ENCODE data around the gene SLC25A4. TPM values are rescaled to one million over a fixed set of nuclear protein-coding genes. Genes with fewer than 3 reads are reported as not detected.

Gene SLC25A4
- total RNA-seq, 1 experiment from 2014 or later: 18.6 TPM

- no peak for DNase-seq (ENCODE audit: low spot score)
- Histone ChIP-seq H3K9me3 (ENCODE audit: low read depth, low read length, poor library complexity, severe bottlenecking) (no peaks in the 10 kb centered on the region), H3K4me1 (ENCODE audit: insufficient read depth, low read length, poor library complexity, severe bottlenecking) (no peaks in the 10 kb centered on the region), H3K27ac (ENCODE audit: low read depth, low read length, poor library complexity, severe bottlenecking) (no peak overlapping the region), H3K27me3 (replicated peaks; ENCODE audit: insufficient read depth, low read depth, low read length, poor library complexity) (no peaks in the 10 kb centered on the region), H3K36me3 (ENCODE audit: insufficient read depth, low read length, poor library complexity, severe bottlenecking) (peaks cover 33% of the 10 kb centered on the region), H3K4me3 (ENCODE audit: low read depth, low read length, poor library complexity, severe bottlenecking) (no peak overlapping the region)
- POLR2A ChIA-PET (ENCODE audit: low non-redundant PET): no interaction called here
- no TSS peak for BruUV-seq (replicated peaks)
- CTCF ChIA-PET: no interaction called here
- TF ChIP-seq EZH2 (IDR thresholded peaks at IDR 0.05; ENCODE audit: borderline replicate concordance, low read depth, low read length, poor library complexity, severe bottlenecking) (no peak), CTCF (conservative IDR thresholded peaks at IDR 0.05; ENCODE audit: low read depth, low read length) (no peak)
- intact Hi-C loops (cut with micrococcal nuclease; ENCODE audit: unreplicated experiment): no loop called here
These were observed 22.6 kb downstream of the SLC25A4 start for GRCh38 chr4:185165605-185166063.

GRCh38 chr4:185167234-185167633 is 24.2 kb downstream of the SLC25A4 start:
- no peak for DNase-seq (ENCODE audit: low spot score)
- Histone ChIP-seq H3K27ac (ENCODE audit: low read depth, low read length, poor library complexity, severe bottlenecking) (no peak overlapping the region), H3K36me3 (ENCODE audit: insufficient read depth, low read length, poor library complexity, severe bottlenecking) (peaks cover 27% of the 10 kb centered on the region), H3K9me3 (ENCODE audit: low read depth, low read length, poor library complexity, severe bottlenecking) (no peaks in the 10 kb centered on the region), H3K4me3 (ENCODE audit: low read depth, low read length, poor library complexity, severe bottlenecking) (no peak overlapping the region), H3K4me1 (ENCODE audit: insufficient read depth, low read length, poor library complexity, severe bottlenecking) (no peaks in the 10 kb centered on the region), H3K27me3 (replicated peaks; ENCODE audit: insufficient read depth, low read depth, low read length, poor library complexity) (no peaks in the 10 kb centered on the region)
- CTCF ChIA-PET: no interaction called here
- intact Hi-C loops (cut with micrococcal nuclease; ENCODE audit: unreplicated experiment): no loop called here
- BruUV-seq (replicated peaks): no TSS peak
- TF ChIP-seq EZH2 (IDR thresholded peaks at IDR 0.05; ENCODE audit: borderline replicate concordance, low read depth, low read length, poor library complexity, severe bottlenecking) (no peak), CTCF (conservative IDR thresholded peaks at IDR 0.05; ENCODE audit: low read depth, low read length) (no peak)
- POLR2A ChIA-PET (ENCODE audit: low non-redundant PET): no interaction called here

- intact Hi-C loops (cut with micrococcal nuclease; ENCODE audit: unreplicated experiment): no loop called here
- H3K27me3 ChIP-seq (replicated peaks; ENCODE audit: insufficient read depth, low read depth, low read length, poor library complexity): no peaks in the 10 kb centered on the region
- no peak overlapping the region for H3K4me3 ChIP-seq (ENCODE audit: low read depth, low read length, poor library complexity, severe bottlenecking)
- POLR2A ChIA-PET (ENCODE audit: low non-redundant PET): no interaction called here
- CTCF ChIA-PET: no interaction called here
- no peaks in the 10 kb centered on the region for H3K9me3 ChIP-seq (ENCODE audit: low read depth, low read length, poor library complexity, severe bottlenecking)
- peaks cover 30% of the 10 kb centered on the region for H3K36me3 ChIP-seq (ENCODE audit: insufficient read depth, low read length, poor library complexity, severe bottlenecking)
- no TSS peak for BruUV-seq (replicated peaks)
- H3K27ac ChIP-seq (ENCODE audit: low read depth, low read length, poor library complexity, severe bottlenecking): no peak overlapping the region
- H3K4me1 ChIP-seq (ENCODE audit: insufficient read depth, low read length, poor library complexity, severe bottlenecking): no peaks in the 10 kb centered on the region
- DNase-seq (ENCODE audit: low spot score): no peak
- no peak for TF ChIP-seq CTCF (conservative IDR thresholded peaks at IDR 0.05; ENCODE audit: low read depth, low read length)
- TF ChIP-seq EZH2 (IDR thresholded peaks at IDR 0.05; ENCODE audit: borderline replicate concordance, low read depth, low read length, poor library complexity, severe bottlenecking): no peak
These were observed 28.5 kb downstream of the SLC25A4 start for GRCh38 chr4:185171373-185172071.

Measured in A673 (cell line).